Stimulated activated CD8-positive, alpha-beta memory T cell treated with anti-CD3 and anti-CD28 coated beads, Interleukin-15, amount 100 ng/mL, for 24 hours (primary cell): ENCODE measurements around the gene XKRX.

Experiments used
- DNase-seq: peaks from one replicate; pipeline ENCODE4 v3.0.0-alpha.2; 2020; ENCODE audit warnings: low read depth

Gene XKRX

GRCh38 chrX:100895365-100896075 lies 33.2 kb downstream of the XKRX start:
- no peak for DNase-seq

- DNase-seq: no peak
These were observed 45.1 kb downstream of the XKRX start for GRCh38 chrX:100883654-100884053.

GRCh38 chrX:100880368-100880767 lies 48.3 kb downstream of the XKRX start:
- DNase-seq: no peak

GRCh38 chrX:100874325-100874724 lies 54.4 kb downstream of the XKRX start, which contains the start of gene NOX1:
Gene NOX1, minus strand, starts transcription at chrX:100874359. Its CDS starts 220 bp downstream, at chrX:100874139.
- no peak for DNase-seq

GRCh38 chrX:100871594-100872560 lies 56.8 kb downstream of the XKRX start:
- DNase-seq: no peak

GRCh38 chrX:100870527-100870926 lies 58.2 kb downstream of the XKRX start:
- DNase-seq: no peak

GRCh38 chrX:100868273-100868672 lies 60.4 kb downstream of the XKRX start:
- DNase-seq: no peak

- no peak for DNase-seq
These were observed 63.9 kb downstream of the XKRX start for GRCh38 chrX:100864657-100865391.
